HUDEP-2 (cell line): ENCODE measurements around the gene S1PR1.

Source experiments
- DNase-seq, 76 experiments: peaks; one replicate each; lab custom pipeline; 2025; ENCODE audit not compliant: unreplicated experiment in 76 of 76; lab: John Stamatoyannopoulos, UW

S1PR1 gene

DNA sequence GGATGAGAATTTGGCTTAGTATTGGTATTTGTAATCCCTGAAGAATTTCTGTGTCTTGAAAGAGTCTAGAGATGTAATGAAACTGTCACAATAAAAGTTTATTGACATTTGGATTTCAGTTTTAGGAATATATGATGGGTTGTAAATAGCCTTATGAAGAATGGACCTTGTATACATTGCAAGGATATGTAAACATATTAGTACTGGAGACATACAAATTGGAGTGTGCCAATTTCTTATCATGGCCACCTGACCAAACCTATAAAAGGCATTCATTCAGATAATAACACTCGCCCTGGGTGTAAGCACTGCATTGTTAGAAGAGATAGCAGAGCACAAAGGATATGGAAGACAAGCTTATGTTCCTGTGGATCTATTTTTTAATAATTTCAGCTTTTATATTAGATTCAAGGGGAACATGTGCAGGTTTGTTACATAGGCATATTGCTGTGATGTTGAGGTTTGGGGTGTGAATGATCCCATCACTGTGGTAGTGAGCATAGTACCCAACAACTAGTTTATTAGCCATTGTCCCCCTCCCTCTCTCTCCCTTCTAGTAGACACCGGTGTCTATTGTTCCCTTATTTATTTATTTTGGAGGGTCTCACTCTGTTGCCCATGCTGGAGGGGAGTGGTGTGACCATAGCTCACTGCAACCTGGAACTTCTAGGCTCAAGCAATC lies 8.6 kb downstream of the S1PR1 start:
- DNase-seq, result peak in 19 of 76 experiments; percentile 5 to 63 (median 31)

DNA sequence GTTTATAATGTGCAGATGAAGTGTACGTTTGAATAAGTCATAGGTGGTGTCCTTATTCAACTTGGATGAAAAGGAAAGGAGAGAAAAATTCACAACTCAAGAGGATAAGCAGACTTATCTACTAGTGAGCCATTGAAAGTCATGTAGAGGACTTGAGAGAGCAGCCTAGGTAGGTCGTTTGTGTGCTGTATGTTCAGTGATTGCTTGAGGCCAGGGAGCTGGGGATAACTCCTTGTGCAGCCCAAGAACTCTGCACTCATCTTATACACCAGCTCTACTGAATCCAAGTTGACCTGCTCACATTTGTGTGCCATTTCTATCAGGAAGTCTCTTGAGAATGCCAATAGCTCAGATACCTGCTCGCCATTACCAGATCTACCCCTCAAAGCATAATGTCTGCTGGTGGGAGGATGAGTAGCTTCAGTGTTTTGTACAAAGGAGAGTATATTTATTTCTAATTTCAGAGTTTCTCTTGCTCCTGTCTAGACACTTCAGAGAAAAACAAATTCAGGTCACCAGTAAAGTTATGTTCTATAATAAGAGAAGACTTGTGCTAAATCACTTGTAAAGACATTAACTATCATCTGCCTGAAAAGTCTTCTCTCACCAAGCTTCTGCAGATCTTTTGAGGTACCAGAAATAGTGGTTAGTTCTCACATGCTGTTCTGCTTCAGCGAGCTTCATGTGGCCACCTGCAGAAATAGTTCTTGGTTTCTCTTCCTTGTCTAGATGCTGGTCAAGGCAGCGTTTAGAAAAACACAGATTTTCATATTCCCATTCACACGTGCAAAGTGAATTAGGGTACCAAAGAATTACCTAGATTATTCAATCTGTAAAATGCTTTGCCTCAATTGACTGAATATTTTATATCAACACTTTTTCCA lies 10.8 kb downstream of the S1PR1 start:
- DNase-seq, result no peak

DNA sequence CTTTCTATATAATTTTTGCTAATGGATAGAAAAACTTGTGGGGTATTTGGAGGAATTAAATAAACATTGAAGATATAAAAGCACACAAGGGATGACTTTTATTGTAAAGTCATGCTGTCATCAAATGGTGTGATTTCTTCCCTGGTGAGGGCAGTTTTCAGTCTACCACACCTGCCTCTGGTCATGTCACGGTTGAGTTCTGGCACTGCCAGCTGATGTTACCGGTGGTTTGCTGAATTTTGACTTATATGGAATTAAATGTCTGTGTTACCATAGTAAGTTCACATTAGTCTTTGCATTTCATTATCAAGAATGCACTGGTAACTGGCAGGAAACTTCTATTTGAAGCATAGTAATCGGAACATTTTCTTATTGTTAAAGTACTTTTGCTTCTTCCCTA lies 13.4 kb downstream of the S1PR1 start:
- DNase-seq, result no peak

DNA sequence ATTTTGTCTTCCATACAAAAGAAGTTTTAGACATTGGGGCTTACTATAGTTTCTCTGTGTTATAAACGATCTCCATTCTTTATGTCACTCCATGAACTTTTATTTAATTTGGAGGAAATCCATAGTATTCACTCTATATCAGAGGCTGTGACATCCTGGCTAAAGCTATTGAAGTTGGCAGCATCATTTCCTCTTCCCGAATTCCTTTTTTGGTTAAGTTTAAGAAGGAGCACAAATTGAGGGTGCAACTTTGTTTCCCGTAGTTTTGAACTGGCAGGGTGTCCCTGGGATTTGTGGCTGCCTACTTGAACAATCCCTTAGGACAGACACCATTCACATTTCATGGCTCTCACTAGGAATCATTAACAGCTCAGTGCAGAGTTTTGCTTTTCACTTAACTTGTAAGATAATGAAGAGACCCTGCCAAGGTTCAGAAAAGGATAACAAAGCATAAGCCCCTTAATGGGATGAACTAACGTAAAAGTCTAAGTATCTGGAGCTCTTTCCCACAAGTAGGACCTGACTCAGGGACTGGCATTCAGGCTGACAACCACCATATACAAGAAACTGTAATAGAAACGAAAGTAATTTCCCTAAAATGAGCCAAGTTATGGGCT lies 13.9 kb downstream of the S1PR1 start:
- no peak for DNase-seq

DNA sequence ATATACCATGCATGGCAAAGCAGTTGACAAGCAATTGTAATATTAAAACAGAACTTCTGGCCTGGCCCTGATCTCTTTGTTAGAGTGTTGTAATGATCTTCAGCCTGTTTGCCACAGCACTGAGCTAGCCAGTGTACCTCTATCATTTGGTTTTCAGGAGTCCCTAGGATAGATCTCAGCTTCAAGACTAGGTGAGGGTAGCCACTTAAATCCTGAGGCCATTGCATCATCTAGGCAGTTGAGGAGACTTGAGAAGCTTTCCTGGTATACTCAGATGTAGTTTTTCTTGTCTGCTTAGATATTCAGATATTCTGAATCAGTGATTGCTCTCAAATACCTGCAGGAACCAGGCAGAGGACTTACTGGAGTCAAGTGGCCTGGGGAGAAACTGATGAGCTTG lies 14.7 kb downstream of the S1PR1 start:
- no peak for DNase-seq

DNA sequence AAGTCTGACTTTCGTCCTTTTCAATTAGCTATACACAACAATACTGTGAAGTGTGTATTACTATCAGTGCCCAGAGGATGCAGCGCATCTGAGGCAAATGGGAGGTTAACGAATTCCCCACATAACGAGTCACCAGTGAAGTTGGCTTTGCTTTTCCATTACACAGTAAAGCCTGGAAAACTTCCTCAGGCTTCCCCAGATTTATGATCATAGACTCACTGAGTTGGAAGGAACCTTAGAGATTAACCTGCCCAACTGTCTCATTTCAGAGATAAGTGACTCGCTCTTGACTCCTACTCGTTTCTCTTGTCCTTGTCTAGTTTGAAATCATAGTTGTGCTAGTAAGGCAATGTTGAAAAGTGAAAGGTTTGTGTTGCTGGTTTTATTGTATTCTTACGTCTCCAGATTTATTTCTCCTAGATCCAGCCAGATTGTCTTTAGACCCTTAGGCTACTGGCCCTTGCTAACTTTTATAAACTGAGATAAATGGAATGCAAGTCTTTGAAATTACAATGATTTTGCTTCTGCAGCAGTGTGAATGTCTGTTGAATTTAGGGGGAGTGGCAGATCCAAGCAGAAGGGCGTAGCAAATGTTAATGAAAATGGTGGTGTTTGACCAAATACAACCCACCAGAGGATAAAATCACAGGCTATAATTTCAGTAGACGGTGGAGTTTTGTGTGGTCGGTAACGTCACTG lies 17.3 kb downstream of the S1PR1 start:
- peak in 1 of 76 experiments; percentile 5 for DNase-seq

DNA sequence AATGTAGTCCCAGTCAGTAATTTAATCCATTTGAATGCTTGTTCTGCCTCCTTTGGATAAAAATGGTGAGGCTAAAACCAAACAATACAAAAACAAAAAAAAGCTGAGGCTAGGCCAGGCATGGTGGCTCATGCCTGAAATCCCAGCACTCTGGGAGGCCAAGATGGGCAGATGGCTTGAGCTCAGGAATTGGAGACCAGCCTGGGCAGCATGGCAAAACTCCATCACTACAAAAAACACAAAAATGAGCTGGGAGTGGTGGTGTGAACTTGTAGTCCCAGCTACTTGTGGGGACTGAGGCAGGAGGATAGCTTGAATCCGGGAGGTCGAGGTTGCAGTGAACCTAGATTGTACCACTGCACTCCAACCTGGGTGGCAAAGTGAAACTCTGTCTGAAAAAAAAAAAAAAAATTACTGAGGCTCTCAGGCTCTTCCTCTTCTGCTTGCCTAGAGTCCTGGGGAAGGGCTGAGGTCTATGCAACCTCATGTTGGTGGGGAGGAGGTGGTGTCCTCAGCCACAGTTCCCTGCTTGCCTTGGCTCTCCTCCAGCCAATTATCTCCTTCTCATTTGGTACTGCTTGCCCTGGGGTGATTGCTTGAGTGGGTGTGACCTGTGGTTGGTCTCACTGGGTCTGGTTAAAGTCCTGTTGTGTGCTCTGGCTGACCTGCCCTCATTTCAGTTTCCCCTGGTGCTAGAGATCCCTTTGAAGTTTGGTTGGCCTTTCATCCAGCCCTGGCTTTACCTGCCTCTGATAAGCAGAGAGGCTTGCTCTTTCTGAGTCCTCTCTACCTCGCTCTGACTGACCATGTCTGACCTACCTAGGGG lies 20.9 kb downstream of the S1PR1 start:
- peak in 74 of 76 experiments; percentile 19 to 96 (median 78) for DNase-seq

DNA sequence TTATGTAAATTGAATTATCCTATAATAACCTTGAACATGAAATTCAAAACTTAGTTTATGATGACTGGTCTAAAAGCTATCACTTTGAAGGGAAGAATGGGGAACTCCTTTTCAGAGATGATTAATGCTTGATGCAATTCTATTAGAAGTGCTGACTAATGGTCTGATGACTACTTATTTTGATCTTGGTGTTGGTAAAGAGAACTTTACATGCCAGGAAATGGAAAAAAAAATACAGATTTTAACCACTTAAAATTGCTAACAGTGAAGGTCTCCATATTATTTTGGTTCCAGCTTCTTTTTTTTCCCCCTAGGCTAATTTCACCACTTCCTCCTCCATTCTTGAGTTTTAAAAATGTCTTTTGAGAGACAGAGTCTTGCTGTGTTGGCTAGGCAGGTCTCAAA lies 22.9 kb downstream of the S1PR1 start:
- DNase-seq, result peak in 2 of 76 experiments; percentile 7 to 18

DNA sequence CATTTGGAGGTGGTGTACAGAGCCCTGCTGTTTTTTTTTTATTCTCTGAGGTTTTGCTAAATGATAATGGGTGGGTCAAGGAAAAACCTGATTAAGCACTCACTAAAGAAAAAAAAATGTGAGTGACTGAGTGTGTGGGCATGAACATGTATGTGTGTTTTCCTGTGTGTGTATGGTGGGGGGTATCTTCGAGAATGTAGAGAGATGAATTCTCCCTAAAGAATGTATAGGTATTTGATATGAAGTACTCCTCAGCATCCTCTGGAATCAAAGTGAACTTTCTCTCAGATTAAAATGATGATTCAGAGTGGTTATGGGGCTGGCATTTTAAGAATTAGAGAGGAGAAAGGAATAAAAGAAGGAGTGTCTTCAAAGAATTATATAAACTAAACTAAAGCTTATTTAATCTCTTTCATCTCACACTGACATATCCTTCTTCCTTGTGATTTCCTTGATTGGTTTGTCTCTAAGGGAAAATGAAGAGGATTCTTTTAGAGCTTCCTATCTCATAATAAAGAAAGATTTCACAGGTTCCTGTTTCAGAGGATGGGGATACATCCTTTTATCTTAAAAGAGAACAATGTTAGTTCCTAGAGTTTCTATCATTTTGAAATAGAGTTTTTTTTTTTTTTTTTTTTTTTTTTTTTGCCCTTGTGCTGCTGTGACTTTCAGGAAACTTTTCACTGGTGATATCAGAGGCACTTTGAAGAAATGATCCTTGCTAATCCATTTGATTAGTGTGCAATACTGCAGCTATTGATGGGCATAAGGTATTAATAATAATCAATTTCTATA lies 23.9 kb downstream of the S1PR1 start:
- no peak for DNase-seq

DNA sequence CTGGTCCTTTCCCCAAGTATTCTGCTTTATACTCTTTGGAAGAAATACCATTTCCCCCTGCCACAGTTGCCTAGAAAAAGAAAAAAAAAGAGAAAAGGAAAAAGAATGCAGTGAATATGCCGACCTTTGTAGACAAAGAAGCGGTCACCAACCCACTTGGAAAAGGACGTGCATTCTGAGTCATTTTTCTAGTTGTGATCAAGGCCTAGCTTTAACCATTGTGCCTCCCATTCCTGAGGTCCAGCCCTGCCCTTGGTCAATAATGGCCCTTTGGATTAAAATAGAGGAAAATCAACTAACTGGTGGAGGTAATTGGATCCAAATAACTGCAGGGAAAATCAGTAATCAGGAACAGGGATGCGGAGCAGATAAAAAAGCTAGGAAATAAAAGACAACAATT lies 24.8 kb downstream of the S1PR1 start:
- no peak for DNase-seq

DNA sequence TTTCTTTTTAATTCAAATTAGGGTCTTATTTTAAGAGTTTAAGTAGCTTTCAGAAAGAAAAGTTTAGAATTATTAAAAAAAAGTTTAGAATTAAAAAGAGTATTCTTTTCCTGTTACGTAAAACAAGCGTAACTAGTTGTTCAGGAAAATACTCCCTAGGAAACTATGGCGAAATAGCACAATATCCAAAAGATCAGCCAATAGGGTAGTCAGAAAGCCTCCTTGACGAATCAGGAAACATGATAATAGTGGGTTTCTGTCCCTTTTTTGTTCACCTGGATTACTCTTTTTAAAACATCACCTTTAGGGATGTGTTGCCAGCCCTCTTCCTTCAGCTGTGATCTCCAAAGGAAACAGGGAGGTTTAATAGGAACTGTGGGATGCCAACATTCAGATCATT lies 25.2 kb downstream of the S1PR1 start:
- DNase-seq, result no peak

DNA sequence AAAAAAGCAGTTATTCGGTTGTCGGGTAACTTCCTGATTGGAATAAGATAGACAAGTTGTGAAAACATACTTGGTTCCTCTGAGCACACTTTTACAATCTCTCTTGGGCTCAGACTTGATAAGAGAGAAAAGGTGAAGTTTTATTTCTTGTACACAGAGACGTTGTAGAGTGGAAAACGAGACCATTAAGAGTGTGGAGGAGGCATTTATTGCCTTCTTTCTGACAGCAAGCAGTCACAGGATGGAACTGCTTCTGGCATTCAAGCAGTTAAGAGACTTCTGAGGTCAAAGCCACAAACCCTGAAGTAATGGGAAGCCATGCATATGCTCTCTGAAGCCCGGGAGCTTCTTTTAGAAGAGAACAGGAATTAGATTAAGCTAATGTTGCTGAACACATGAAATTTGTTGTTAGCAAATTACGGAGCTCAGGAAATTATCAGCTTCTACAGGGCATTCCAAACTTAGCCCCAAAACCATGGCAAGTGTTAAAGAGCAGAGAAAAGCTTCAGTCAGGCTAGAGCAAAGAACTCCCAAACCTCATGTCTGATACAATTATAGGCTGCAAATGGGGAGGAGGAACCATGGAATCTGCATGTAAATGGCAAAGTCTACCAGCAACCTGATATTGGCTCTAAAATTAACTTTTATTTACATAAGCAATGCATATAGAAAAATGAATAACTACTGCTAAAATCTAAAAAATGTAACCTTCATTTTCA lies 26.0 kb downstream of the S1PR1 start:
- DNase-seq, result peak in 1 of 76 experiments; percentile 20

DNA sequence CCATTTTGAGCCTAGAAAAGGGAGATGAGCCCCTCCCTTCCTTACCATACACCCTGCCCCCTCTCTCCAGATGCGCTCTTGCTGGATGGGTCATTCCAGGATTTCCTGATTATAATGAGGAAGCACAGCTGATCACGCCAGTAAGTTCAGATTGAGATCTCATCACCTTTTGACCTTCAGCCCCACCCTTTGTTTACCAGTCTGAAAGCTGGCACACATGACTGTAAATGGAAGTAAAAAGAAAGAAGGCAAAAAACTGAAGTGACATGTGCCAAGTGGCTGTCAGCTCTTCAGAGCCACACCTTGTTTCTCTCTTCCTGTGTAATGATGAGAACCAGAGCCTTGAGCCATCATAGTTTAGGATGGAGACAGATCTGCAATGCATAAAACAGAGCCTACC lies 27.9 kb downstream of the S1PR1 start:
- DNase-seq, result peak in 1 of 76 experiments; percentile 5

DNA sequence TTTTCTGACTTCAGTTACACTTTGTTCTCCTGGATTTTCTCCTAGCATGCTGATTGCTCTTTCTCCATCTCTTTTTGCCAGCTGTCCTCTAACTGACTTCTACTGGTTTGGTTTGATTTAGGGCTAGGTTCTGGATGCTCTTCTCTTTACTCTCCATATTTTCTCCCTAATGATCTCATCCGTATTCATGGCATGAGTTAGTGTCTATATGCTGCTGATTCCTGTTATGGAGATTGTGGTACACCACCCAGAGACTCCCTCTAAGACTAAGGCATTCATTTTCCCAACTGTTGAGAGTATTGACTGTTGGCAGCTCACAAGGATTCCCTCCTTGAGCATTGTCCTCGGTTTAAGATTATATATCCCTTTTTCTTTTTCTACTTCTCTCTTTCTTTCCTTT lies 28.9 kb downstream of the S1PR1 start:
- DNase-seq, result no peak

DNA sequence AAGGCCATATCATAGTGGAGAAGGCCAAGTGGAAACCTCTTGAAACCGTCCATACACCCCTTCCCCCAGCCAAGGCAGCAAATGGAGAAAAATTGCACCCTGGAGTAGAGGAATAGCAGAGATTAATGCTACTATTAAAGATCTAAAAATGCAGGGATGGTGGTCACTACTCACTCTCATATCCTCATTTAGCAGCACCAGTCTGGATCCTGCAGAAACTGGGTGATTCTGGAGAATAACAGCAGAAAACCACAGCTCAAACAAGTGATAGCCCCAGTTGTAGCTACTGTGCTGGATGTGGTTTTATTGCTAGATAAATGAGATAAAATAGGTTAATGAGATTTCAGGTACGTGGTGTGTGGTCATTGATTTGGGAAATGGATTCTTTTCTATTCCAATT lies 30.3 kb downstream of the S1PR1 start:
- no peak for DNase-seq

DNA sequence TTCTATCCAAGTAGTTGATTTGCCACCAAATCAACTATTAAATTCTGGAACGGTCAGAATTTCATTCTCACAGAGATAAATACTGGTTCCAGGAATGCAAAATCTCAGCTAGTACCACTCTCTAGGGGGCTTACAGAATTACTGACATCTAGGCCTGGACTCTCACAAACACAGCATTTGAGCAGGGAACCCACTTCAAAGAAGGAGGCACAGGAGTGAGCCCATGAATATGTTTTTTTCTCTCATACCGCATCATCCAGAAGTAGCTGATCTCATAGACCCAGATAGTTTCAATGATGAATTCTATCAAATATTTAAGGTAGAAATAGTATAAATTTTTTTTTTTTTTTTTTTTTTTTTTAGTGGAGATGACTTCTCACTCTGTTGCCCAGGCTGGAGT lies 32.1 kb downstream of the S1PR1 start:
- no peak for DNase-seq

DNA sequence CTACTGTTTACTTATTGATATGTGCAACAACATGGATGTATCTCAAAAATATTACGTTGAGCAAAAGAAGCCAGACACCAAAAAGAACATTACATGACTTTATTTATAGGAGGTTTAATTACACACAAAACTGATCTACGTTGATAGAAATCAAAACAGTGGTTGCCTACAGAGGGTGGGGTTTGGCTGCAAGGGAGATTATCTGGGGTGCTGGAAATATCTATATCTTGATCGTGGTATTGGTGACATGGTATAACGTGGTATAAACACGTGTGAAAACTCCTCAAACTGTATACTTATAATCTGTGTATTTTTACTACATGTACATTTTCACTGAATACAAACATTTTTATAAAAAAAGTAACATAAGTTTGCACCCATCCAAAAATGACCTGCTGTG lies 38.9 kb downstream of the S1PR1 start:
- no peak for DNase-seq

DNA sequence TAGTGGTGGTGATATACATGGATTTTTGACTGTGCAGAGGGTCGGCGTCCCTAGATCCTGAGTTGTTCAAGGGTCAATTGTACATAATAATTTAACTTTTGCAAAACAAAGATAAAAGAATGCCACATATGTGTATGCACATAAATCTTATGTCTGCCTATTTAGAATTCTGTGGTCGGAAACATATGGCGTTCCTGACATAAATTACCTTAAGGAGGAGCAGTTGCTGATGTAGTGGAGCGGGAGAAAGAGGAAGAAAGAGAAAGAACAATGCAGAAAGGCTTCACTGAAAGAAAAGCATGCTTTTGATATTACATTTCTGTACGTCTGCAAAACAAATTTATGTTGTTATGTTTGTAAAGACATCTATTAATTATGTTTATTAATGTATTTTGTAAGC lies 40.0 kb downstream of the S1PR1 start:
- no peak for DNase-seq

DNA sequence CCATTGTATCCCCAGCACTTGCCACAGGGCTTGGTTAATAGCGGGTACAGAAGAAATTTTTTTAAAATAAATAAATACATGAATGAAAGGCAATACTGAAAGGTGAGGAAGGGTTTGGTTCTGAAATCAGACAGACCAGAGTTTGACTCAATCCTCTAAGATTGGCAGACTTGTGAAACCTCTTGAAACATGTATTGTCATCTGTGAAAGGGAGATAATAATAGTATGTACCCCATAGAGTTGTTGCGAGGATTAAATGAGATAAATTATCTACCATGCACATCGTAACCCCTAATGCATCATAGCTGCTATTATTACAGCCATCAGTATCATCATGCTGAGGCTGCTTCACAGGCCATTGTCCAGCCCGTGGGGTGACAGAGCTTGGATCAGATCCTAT lies 41.4 kb downstream of the S1PR1 start:
- DNase-seq, result no peak
